DND-41 (cell line): ENCODE measurements around the gene C16orf95.

Experiments
- ATAC-seq: fragments of 200-7000 bp; cut with Tn5 transposase; 3 replicates; pipeline ENCODE4 v1.9.1; 2021; ENCODE audit warnings: low read depth; ENCODE audit not compliant: insufficient read depth
- DNase-seq: peaks from one replicate; pipeline ENCODE4 v3.0.0-alpha.2; 2020
- H2AFZ ChIP-seq: 2 replicates; pipeline ENCODE4 v1.6.0; 2012; ENCODE audit warnings: low read depth, low read length
- H3K27ac ChIP-seq: 2 replicates; pipeline ENCODE4 v1.5.1; 2012; ENCODE audit warnings: low read length, inconsistent platforms
- H3K27me3 ChIP-seq: fragments of 200-600 bp; sonication (generic); 2 replicates; pipeline ENCODE4 v1.6.0; 2012; ENCODE audit warnings: low read length, mild to moderate bottlenecking, inconsistent platforms; ENCODE audit not compliant: insufficient read depth, poor library complexity
- H3K36me3 ChIP-seq: 2 replicates; pipeline ENCODE4 v1.5.1; 2012; ENCODE audit warnings: low read length, inconsistent platforms; ENCODE audit not compliant: insufficient read depth
- H3K4me1 ChIP-seq: 2 replicates; pipeline ENCODE4 v1.5.1; 2012; ENCODE audit warnings: mild to moderate bottlenecking, low read length; ENCODE audit not compliant: insufficient read depth
- H3K4me2 ChIP-seq: 2 replicates; pipeline ENCODE4 v1.6.0; 2012; ENCODE audit warnings: mild to moderate bottlenecking, moderate library complexity, low read length, inconsistent platforms; ENCODE audit not compliant: insufficient read depth
- H3K4me3 ChIP-seq, 2 experiments: fragments of 200-600 bp in 1 of 2; shearing (Covaris generic) in 1 of 2; 2 replicates each; pipeline ENCODE4 v1.5.1; 2012 to 2016; ENCODE audit warnings: inconsistent platforms in 2 of 2, low read length in 2 of 2, mild to moderate bottlenecking in 2 of 2, low read depth in 1 of 2, moderate library complexity in 1 of 2
- H3K79me2 ChIP-seq: 2 replicates; pipeline ENCODE4 v1.6.0; 2012; ENCODE audit warnings: low read length, inconsistent platforms; ENCODE audit not compliant: insufficient read depth
- H3K9ac ChIP-seq: 2 replicates; pipeline ENCODE4 v1.6.0; 2012; ENCODE audit warnings: low read depth, mild to moderate bottlenecking, inconsistent platforms, low read length, moderate library complexity
- H3K9me3 ChIP-seq: 2 replicates; pipeline ENCODE4 v1.5.1; 2012; ENCODE audit warnings: low read length, moderate library complexity, mild to moderate bottlenecking, inconsistent platforms; ENCODE audit not compliant: insufficient read depth, severe bottlenecking
- H4K20me1 ChIP-seq: 2 replicates; pipeline ENCODE4 v1.6.0; 2012; ENCODE audit warnings: low read length; ENCODE audit not compliant: insufficient read depth
- CTCF ChIP-seq: IDR thresholded peaks from 2 replicates; pipeline ENCODE4 v1.5.1; 2012; ENCODE audit warnings: borderline replicate concordance, low read length, moderate library complexity, mild to moderate bottlenecking; ENCODE audit not compliant: poor library complexity, severe bottlenecking; ENCODE audit errors: extremely low read depth
- EZH2 ChIP-seq: IDR thresholded peaks from 3 replicates; pipeline ENCODE4 v1.6.1; 2012; ENCODE audit warnings: borderline replicate concordance, low read depth, mild to moderate bottlenecking, moderate library complexity, low read length, inconsistent platforms; ENCODE audit not compliant: severe bottlenecking

Gene C16orf95

DNA sequence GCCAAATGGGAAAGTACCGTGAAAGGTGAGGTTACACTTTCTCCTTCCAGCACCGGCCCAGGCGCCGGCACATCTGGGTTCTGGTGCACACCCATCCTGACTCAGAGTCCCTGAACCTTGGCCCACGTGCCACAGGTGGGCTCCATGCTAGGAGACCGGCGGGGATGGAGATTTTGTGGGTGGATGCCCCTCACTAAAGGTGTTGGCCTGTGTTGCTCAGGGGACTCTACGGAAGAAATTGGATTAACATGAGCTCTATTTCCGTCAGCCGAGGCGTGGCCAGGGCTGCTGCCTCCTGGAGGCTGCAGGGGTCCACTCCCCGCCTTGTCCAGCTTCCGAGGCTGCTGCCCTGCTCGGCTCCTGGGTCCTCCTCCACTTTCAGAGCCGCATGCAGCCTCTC lies 35.6 kb upstream of the C16orf95 start:
- peaks cover 49% of the 10 kb centered on the region for H3K79me2 ChIP-seq
- ATAC-seq (no peak), DNase-seq (no peak)
- no peak overlapping the region for H3K4me2 ChIP-seq
- H2AFZ ChIP-seq: no peak overlapping the region
- H3K36me3 ChIP-seq: peaks cover 37% of the 10 kb centered on the region
- H3K4me1 ChIP-seq: peaks cover 6% of the 10 kb centered on the region; the same call in 1 of the 2 replicates
- H3K27me3 ChIP-seq: no peaks in the 10 kb centered on the region
- no peak overlapping the region for H3K27ac ChIP-seq
- H3K9me3 ChIP-seq: no peaks in the 10 kb centered on the region
- H4K20me1 ChIP-seq: peaks cover 7% of the 10 kb centered on the region
- H3K9ac ChIP-seq: no peak overlapping the region
- H3K4me3 ChIP-seq: no peak overlapping the region
- TF ChIP-seq EZH2 (no peak), CTCF (no peak)

- peaks cover 19% of the 10 kb centered on the region for H3K4me1 ChIP-seq
- peaks cover 7% of the 10 kb centered on the region for H4K20me1 ChIP-seq
- H3K9me3 ChIP-seq: no peaks in the 10 kb centered on the region
- ATAC-seq: no peak
- no peak overlapping the region for H3K9ac ChIP-seq
- peaks cover 43% of the 10 kb centered on the region for H3K36me3 ChIP-seq
- no peak overlapping the region for H3K4me2 ChIP-seq
- DNase-seq: no peak
- no peak overlapping the region for H3K4me3 ChIP-seq
- no peaks in the 10 kb centered on the region for H3K27me3 ChIP-seq
- no peak overlapping the region for H3K27ac ChIP-seq
- peaks cover 60% of the 10 kb centered on the region for H3K79me2 ChIP-seq
- TF ChIP-seq CTCF (no peak), EZH2 (no peak)
- no peak overlapping the region for H2AFZ ChIP-seq
These were observed 34.1 kb upstream of the C16orf95 start for GRCh38 chr16:87351320-87351698.

- Histone ChIP-seq H3K9me3 (no peaks in the 10 kb centered on the region), H3K4me3 (no peak overlapping the region), H2AFZ (no peak overlapping the region), H3K79me2 (peaks cover 59% of the 10 kb centered on the region), H3K36me3 (peaks cover 45% of the 10 kb centered on the region), H3K4me2 (no peak overlapping the region), H3K27ac (no peak overlapping the region), H3K27me3 (no peaks in the 10 kb centered on the region), H3K9ac (no peak overlapping the region), H4K20me1 (peaks cover 7% of the 10 kb centered on the region), H3K4me1 (peaks cover 24% of the 10 kb centered on the region)
- TF ChIP-seq CTCF: no peak
- TF ChIP-seq EZH2: no peak
- no peak for DNase-seq
- ATAC-seq: no peak
These were observed 33.6 kb upstream of the C16orf95 start for GRCh38 chr16:87350681-87351319.

- Histone ChIP-seq H3K27me3 (no peaks in the 10 kb centered on the region), H3K9ac (no peak overlapping the region), H3K4me2 (no peak overlapping the region), H2AFZ (no peak overlapping the region), H3K79me2 (peaks cover 57% of the 10 kb centered on the region), H3K9me3 (no peaks in the 10 kb centered on the region), H3K4me1 (peaks cover 31% of the 10 kb centered on the region), H3K4me3 (no peak overlapping the region), H3K36me3 (peaks cover 45% of the 10 kb centered on the region), H4K20me1 (peaks cover 7% of the 10 kb centered on the region), H3K27ac (no peak overlapping the region)
- TF ChIP-seq EZH2 (no peak), CTCF (no peak)
- ATAC-seq (no peak), DNase-seq (no peak)
These were observed 32.8 kb upstream of the C16orf95 start for GRCh38 chr16:87350031-87350430.
